K562 (cell line): ENCODE data around the gene GDF2. TPM values are rescaled to one million over a fixed set of nuclear protein-coding genes. Genes with fewer than 3 reads are reported as not detected.

Experiments
- FOXO4 ChIP-seq: fragments of 450-650 bp; formaldehyde crosslinking; IDR thresholded peaks from 2 replicates; pipeline ENCODE4 v1.4.0; 2020; ENCODE audit warnings: mild to moderate bottlenecking, moderate library complexity
- HDAC1 ChIP-seq, 2 experiments: fragments of 450-650 bp; IDR thresholded peaks; 2 replicates each; pipeline ENCODE4 v1.6.1; 2016 to 2017; ENCODE audit warnings: inconsistent platforms in 1 of 2, mild to moderate bottlenecking in 1 of 2, moderate library complexity in 1 of 2
- HDAC6 ChIP-seq: IDR thresholded peaks from 2 replicates; pipeline ENCODE4 v1.6.1; 2012; ENCODE audit warnings: low read depth, mild to moderate bottlenecking, control low read depth, inconsistent platforms, low read length, moderate library complexity
- HMGXB4 ChIP-seq: sonication (generic); formaldehyde crosslinking; IDR thresholded peaks from 2 replicates; pipeline ENCODE4 v1.8.1; 2023; ENCODE audit warnings: mild to moderate bottlenecking, missing genetic modification reagents
- MAX ChIP-seq: sonication (generic); formaldehyde crosslinking; IDR thresholded peaks from 2 replicates; pipeline ENCODE4 v1.9.0; 2022; ENCODE audit warnings: mild to moderate bottlenecking, missing genetic modification reagents
- MBD2 ChIP-seq: sonication (generic); IDR thresholded peaks from 2 replicates; pipeline ENCODE4 v1.6.1; 2016; ENCODE audit warnings: low read depth, borderline replicate concordance
- MIER1 ChIP-seq: fragments of 450-650 bp; IDR thresholded peaks from 2 replicates; pipeline ENCODE4 v1.6.1; 2016; ENCODE audit warnings: antibody characterized with exemption, mild to moderate bottlenecking, low read depth
- PHTF2 ChIP-seq: fragments of 250-450 bp; sonication (Bioruptor Pico); IDR thresholded peaks from 2 replicates; pipeline ENCODE4 v1.5.0; 2021; ENCODE audit warnings: mild to moderate bottlenecking
- SLC30A9 ChIP-seq: fragments of 250-450 bp; sonication (Bioruptor Pico); IDR thresholded peaks from 2 replicates; pipeline ENCODE4 v1.8.0; 2022; ENCODE audit warnings: mild to moderate bottlenecking, moderate library complexity
- THAP12 ChIP-seq: fragments of 250-450 bp; sonication (Bioruptor Pico); IDR thresholded peaks from 2 replicates; pipeline ENCODE4 v1.9.0; 2021; ENCODE audit warnings: mild to moderate bottlenecking, inconsistent platforms
- TRIM25 ChIP-seq: fragments of 450-650 bp; IDR thresholded peaks from 2 replicates; pipeline ENCODE4 v1.7.0; 2016; ENCODE audit warnings: borderline replicate concordance
- ZKSCAN3 ChIP-seq: fragments of 250-450 bp; sonication (Bioruptor Pico); IDR thresholded peaks from 2 replicates; pipeline ENCODE4 v1.4.0; 2020
- ZNF165 ChIP-seq: fragments of 250-450 bp; sonication (Bioruptor Pico); IDR thresholded peaks from 2 replicates; pipeline ENCODE4 v1.4.0; 2020; ENCODE audit warnings: borderline replicate concordance
- ZNF518B ChIP-seq: fragments of 250-450 bp; sonication (Bioruptor Pico); IDR thresholded peaks from 2 replicates; pipeline ENCODE4 v1.5.0; 2021; ENCODE audit warnings: mild to moderate bottlenecking, moderate library complexity
- polyA plus RNA-seq, 8 experiments: library from polyadenylated mRNA; depleted of rRNA in 4 of 8; stranded (reverse) in 5 of 8; unstranded in 3 of 8; fragments of >200 nt; fragmentation: Nextera tagmentation in 2 of 8; fragmentation: Illumina TruSeq in 1 of 8; extraction: Ambion mirVana in 2 of 8; extraction: Trizol in 1 of 8; gene quantifications; 2 replicates each; pipeline versions ENCODE4 v1.2.1 to v1.2.3, GENCODE V29; 2011 to 2014; ENCODE audit warnings: inconsistent platforms in 1 of 8, missing spikeins in 1 of 8
- total RNA-seq, 7 experiments: library from RNA; depleted of rRNA in 6 of 7; stranded (reverse); fragments of >200 nt in 6 of 7; fragmentation: Illumina TruSeq in 2 of 7; extraction: Trizol in 2 of 7; gene quantifications; 2 replicates each; pipeline versions ENCODE4 v1.2.1 to v1.2.3, GENCODE V29; 2011 to 2021; ENCODE audit warnings: low replicate concordance in 1 of 7

Gene GDF2
- total and polyA plus RNA-seq, 9 of the 15 experiments (the other 6 are each of a cell fraction or from before 2014, with no cell fraction given) = 0.08 to 0.58 (median 0.27) TPM; not detected in 2

GRCh38 chr10:47322300-47323061 lies at the start of gene GDF2 (continued):
- TF ChIP-seq ZNF518B (CRISPR knock-in tag) = no peak
- no peak for TF ChIP-seq HDAC6
- TF ChIP-seq TRIM25 = no peak
- no peak for TF ChIP-seq ZKSCAN3 (CRISPR knock-in tag)
- peak; percentile 24; the same call in 1 of the 2 replicates for TF ChIP-seq MBD2
- TF ChIP-seq SLC30A9 (CRISPR knock-in tag) = no peak
- TF ChIP-seq HDAC1 (IDR thresholded peaks at IDR 0.05) = no peak
- no peak for TF ChIP-seq ZNF165 (CRISPR knock-in tag)
- TF ChIP-seq PHTF2 (CRISPR knock-in tag) = no peak
- TF ChIP-seq MAX (CRISPR knock-in tag) = no peak
- no peak for TF ChIP-seq THAP12 (CRISPR knock-in tag)
- TF ChIP-seq MIER1 = no peak
- TF ChIP-seq HMGXB4 (CRISPR knock-in tag) = no peak
- TF ChIP-seq FOXO4 = no peak
